Activated naive CD8-positive, alpha-beta T cell treated with anti-CD3 and anti-CD28 coated beads, Interleukin-2, amount 50 U/mL, for 16 hours (primary cell): ENCODE results near the gene ZNF462.
"Not testable (repeated sequence)": the region's sequence is repeated elsewhere in the genome, so short reads cannot be mapped to it uniquely, and the experiment has no call there.

Source experiments
- DNase-seq: peaks from one replicate; pipeline ENCODE4 v3.0.0-alpha.2; 2020; ENCODE audit warnings: low read depth, low spot score

The ZNF462 gene

GRCh38 chr9:106961623-106962022 lies 98.7 kb downstream of the ZNF462 start:
- DNase-seq = no peak

- DNase-seq = no peak
Observed at GRCh38 chr9:106962122-106962521, 99.2 kb downstream of the ZNF462 start.

- DNase-seq = no peak
Observed at GRCh38 chr9:106962615-106963363, 99.8 kb downstream of the ZNF462 start.

DNA sequence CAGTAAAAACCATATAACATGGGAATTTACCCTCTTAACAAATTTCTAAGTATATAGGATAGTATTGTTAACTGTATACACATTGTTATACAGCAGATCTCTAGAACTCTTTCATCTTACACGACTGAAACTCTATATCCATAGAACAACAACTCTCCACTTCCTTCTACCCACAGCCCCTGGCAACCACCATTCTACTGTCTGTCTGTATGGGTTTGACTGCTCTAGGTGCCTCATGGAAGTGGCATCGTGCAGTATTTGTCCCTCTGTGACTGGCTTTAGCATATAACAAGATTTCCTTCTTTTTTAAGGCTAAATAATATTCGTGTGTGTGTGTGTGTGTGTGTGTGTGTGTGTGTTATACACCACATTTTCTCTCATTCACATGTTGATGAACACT lies 100.7 kb downstream of the ZNF462 start:
- DNase-seq = no peak

GRCh38 chr9:106964329-106964728 lies 101.4 kb downstream of the ZNF462 start:
- DNase-seq = no peak

DNA sequence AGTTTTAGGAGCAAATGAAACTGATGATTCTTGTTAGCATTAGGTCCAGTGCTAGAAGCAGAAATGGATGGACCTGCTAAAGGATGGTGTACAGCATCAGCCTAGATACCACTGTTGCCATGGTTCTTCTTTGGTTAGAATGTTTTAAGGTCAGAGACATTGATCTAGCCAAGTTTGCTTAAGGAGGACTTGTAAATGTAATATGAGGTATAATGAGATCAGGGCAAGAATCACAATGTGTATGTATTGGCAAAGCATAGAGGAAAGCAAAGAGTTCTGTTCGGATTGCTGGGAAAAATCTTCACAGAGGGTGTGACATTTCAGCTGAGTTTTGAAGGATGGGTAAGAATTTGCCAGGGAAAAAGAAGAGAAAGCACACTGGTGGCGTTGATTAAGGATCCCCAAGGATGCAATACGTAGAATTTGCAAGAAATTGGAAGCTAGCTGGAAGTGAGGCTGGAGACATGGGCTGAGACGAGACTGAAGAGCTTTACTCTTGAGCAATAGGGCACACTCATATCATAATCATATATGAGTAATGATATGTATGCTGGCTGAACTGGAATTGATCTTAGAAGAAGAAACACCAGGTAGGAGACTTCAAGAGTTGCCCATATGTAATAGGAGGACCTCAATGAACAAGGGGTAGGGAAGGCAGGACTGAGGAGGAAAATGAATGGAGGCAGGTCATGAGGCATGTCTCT lies 102.0 kb downstream of the ZNF462 start:
- DNase-seq = no peak

GRCh38 chr9:106966481-106966880 lies 103.5 kb downstream of the ZNF462 start:
- DNase-seq = no peak

- DNase-seq = no peak
Observed at GRCh38 chr9:106969696-106970095, 106.7 kb downstream of the ZNF462 start.

- DNase-seq = no peak
Observed at GRCh38 chr9:106970219-106970975, 107.4 kb downstream of the ZNF462 start.

- no peak for DNase-seq
Observed at GRCh38 chr9:106970976-106971457, 108.1 kb downstream of the ZNF462 start.

GRCh38 chr9:106972082-106972481 lies 109.1 kb downstream of the ZNF462 start:
- DNase-seq = no peak

- no peak for DNase-seq
Observed at GRCh38 chr9:106974341-106974740, 111.4 kb downstream of the ZNF462 start.

- DNase-seq = no peak
Observed at GRCh38 chr9:106976772-106977171, 113.8 kb downstream of the ZNF462 start.

DNA sequence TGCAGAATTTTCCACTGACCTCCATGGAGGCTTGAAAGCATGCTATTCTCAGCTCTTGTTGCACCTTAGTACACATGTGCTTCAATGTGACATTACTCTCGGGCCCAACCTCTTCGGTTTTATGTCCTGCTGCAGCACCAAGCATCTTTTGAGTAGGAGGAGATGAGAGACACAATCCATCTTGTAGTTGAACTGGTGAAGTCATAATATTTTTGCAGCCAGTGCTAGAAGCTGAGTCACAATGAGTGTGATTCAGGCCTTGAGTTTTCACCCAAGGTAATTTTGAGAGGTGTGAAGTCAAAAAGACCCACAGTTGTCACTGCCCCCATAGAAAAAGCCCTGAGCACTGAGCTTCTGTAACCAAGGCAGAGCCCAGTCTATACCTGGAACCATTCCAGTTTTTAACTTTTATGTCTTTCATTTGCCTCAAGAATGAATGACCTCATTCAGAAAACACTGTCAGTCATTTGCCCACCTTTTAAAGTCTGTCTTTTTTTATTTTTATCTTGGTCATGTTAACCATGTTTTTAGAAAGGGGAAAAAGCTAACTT lies 117.7 kb downstream of the ZNF462 start:
- no peak for DNase-seq

- no peak for DNase-seq
Observed at GRCh38 chr9:106981396-106982287, 118.7 kb downstream of the ZNF462 start.

DNA sequence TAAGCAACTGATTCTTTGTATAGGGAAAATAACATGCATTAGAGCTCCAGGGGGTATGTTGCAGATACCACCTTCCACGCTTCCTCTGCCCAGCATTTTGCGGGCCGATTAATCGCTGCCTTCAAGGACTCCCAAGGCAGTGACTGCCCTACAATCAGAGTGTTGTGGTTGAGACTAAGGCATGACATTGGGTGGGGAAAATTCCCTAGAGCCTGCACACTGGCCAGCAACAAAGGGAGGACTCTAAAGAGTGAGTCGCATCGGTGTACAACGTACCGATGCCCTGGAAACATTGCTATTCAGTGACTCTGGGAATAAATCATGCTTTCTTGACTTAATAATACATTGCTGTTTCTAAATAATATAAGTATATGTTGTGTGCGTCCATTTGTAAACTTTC lies 119.7 kb downstream of the ZNF462 start:
- DNase-seq = no peak

GRCh38 chr9:106983346-106983745 lies 120.4 kb downstream of the ZNF462 start:
- no peak for DNase-seq

GRCh38 chr9:106989904-106990303 lies 126.9 kb downstream of the ZNF462 start:
- DNase-seq = not testable (repeated sequence)

DNA sequence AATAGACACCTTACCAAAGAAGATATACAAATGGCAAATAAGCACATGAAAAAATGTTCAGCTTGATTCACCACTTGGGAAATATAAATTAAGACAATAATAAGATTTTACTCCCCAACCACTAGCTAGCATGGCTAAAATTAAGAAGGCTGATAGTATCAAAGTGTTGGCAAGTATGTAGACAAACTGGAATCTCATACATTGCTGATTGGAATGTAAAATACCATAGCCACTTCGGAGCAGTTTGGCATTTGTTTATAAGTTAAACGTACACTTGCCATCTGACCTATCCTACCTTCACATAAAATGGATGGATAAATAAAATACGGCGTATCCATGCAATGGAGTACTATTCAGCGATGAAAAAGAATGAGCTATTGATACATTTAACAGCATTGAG lies 129.2 kb downstream of the ZNF462 start:
- no peak for DNase-seq

DNA sequence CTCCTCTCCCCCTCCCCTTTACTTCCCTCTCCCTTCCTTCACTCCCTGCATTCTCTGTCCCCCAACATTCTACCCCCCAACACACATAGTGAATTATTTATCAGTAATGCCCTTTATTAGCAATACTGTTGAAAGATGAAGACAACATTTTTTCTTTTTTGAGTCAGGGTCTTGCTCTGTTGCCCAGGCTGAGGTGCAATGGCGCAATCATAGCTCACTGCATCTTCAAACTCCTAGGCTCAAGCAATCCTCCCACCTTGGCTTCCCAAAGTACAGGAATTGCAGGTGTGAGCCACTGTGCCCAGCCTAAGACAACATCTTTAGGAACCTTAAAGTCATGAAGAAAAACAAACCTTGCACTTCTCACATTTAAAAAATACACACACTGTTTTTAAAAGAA lies 130.6 kb downstream of the ZNF462 start:
- no peak for DNase-seq

GRCh38 chr9:106994463-106994862 lies 131.5 kb downstream of the ZNF462 start:
- no peak for DNase-seq
